HG03025 (cell line): ENCODE data around the gene CDKN2C.
A peak's percentile ranks its signal among the peaks of the same experiment; 100 is the strongest.

ENCODE experiments used
- ATAC-seq: cut with Tn5 transposase; IDR thresholded peaks from one replicate; pipeline ENCODE4 v1.9.1; 2021; ENCODE audit warnings: mild to moderate bottlenecking, moderate library complexity; ENCODE audit not compliant: unreplicated experiment, low FRiP score

CDKN2C gene

GRCh38 chr1:50959913-50960844 lies 9.9 kb upstream of the CDKN2C start, which contains the start of gene FAF1:
TSS of gene FAF1 (minus strand) at chr1:50960267. CDS start at chr1:50959811, 456 bp downstream.
- ATAC-seq: peak; percentile 90

- ATAC-seq: no peak
Observed at GRCh38 chr1:50964863-50965262, 5.2 kb upstream of the CDKN2C start.

- no peak for ATAC-seq
Observed at GRCh38 chr1:50966991-50967390, 3.1 kb upstream of the CDKN2C start.

GRCh38 chr1:50967416-50968157 lies 2.5 kb upstream of the CDKN2C start:
- no peak for ATAC-seq

GRCh38 chr1:50968158-50968820 lies 1.8 kb upstream of the CDKN2C start:
- peak; percentile 48 for ATAC-seq

GRCh38 chr1:50968821-50969610 lies 1.0 kb upstream of the CDKN2C start:
- ATAC-seq: peak; percentile 15

GRCh38 chr1:50970509-50970887 lies 453 bp downstream of the CDKN2C start:
- no peak for ATAC-seq

- ATAC-seq: no peak
Observed at GRCh38 chr1:50970931-50971582, 1.0 kb downstream of the CDKN2C start.

GRCh38 chr1:50971748-50972305 lies 1.8 kb downstream of the CDKN2C start:
- ATAC-seq: no peak

- ATAC-seq: no peak
Observed at GRCh38 chr1:50972766-50973165, 2.7 kb downstream of the CDKN2C start.

GRCh38 chr1:50973255-50973654 lies 3.2 kb downstream of the CDKN2C start:
- no peak for ATAC-seq

GRCh38 chr1:50973875-50974617 lies 4.0 kb downstream of the CDKN2C start:
- ATAC-seq: no peak

- ATAC-seq: no peak
Observed at GRCh38 chr1:50974618-50974935, 4.5 kb downstream of the CDKN2C start.

- ATAC-seq: no peak
Observed at GRCh38 chr1:50975436-50975835, 5.4 kb downstream of the CDKN2C start.

GRCh38 chr1:50976111-50976889 lies 6.3 kb downstream of the CDKN2C start:
- ATAC-seq: no peak

- peak; percentile 41 for ATAC-seq
Observed at GRCh38 chr1:50976890-50977574, 7.0 kb downstream of the CDKN2C start.

GRCh38 chr1:50977575-50978143 lies 7.6 kb downstream of the CDKN2C start:
- peak; percentile 44 for ATAC-seq
